Glutamatergic neuron (in vitro differentiated cells): ENCODE measurements around the gene TPM3. TPM values are rescaled to one million over a fixed set of nuclear protein-coding genes. Genes with fewer than 3 reads are reported as not detected.

Source experiments
- DNase-seq: peaks from one replicate; pipeline ENCODE4 v3.0.0; 2022
- H3K27ac Mint-ChIP-seq: one replicate; pipeline ENCODE4 v1.8.0; 2020; ENCODE audit warnings: mild to moderate bottlenecking, mixed read lengths, inconsistent platforms; ENCODE audit not compliant: unreplicated experiment
- H3K27me3 Mint-ChIP-seq: one replicate; pipeline ENCODE4 v1.8.0; 2020; ENCODE audit warnings: mild to moderate bottlenecking, moderate library complexity, mixed read lengths, inconsistent platforms; ENCODE audit not compliant: unreplicated experiment
- H3K36me3 Mint-ChIP-seq: one replicate; pipeline ENCODE4 v1.8.0; 2020; ENCODE audit warnings: mild to moderate bottlenecking, mixed read lengths, inconsistent platforms; ENCODE audit not compliant: unreplicated experiment
- H3K4me1 Mint-ChIP-seq: one replicate; pipeline ENCODE4 v1.8.0; 2020; ENCODE audit warnings: mild to moderate bottlenecking, low read depth, mixed read lengths, inconsistent platforms; ENCODE audit not compliant: unreplicated experiment
- H3K4me3 Mint-ChIP-seq: one replicate; pipeline ENCODE4 v1.8.0; 2020; ENCODE audit warnings: mild to moderate bottlenecking, mixed read lengths, inconsistent platforms; ENCODE audit not compliant: unreplicated experiment
- H3K9me3 Mint-ChIP-seq: one replicate; pipeline ENCODE4 v1.8.0; 2020; ENCODE audit warnings: mild to moderate bottlenecking, moderate library complexity, mixed read lengths, inconsistent platforms; ENCODE audit not compliant: unreplicated experiment
- CTCF ChIP-seq: fragments of 200-600 bp; sonication (generic); IDR thresholded peaks from one replicate; pipeline ENCODE4 v1.5.0; 2021; ENCODE audit not compliant: partially characterized antibody, unreplicated experiment
- total RNA-seq: library from RNA; stranded (reverse); fragmentation: NEBNext Ultra II Directional; extraction: Animal tissue kit (Norgen Biotek cat#: 25700); gene quantifications from one replicate; pipeline ENCODE4 v1.2.1, GENCODE V29; 2021; ENCODE audit not compliant: unreplicated experiment

TPM3 gene
- total RNA-seq, 1 donor from 2014 or later, result 392 TPM

GRCh38 chr1:154193821-154194220, 1.9 kb upstream of the TPM3 start:
- Mint-ChIP-seq H3K36me3 (peaks cover 4% of the 10 kb centered on the region), H3K4me1 (peaks cover 3% of the 10 kb centered on the region), H3K4me3 (no peak overlapping the region), H3K27me3 (peaks cover 10% of the 10 kb centered on the region), H3K9me3 (no peaks in the 10 kb centered on the region), H3K27ac (no peak overlapping the region)
- DNase-seq, result no peak
- no peak for TF ChIP-seq CTCF

GRCh38 chr1:154192476-154192875, 576 bp upstream of the TPM3 start:
- H3K4me1 Mint-ChIP-seq, result peaks cover 3% of the 10 kb centered on the region
- H3K27me3 Mint-ChIP-seq, result peaks cover 7% of the 10 kb centered on the region
- H3K36me3 Mint-ChIP-seq, result peaks cover 4% of the 10 kb centered on the region
- DNase-seq, result no peak
- TF ChIP-seq CTCF, result no peak
- H3K9me3 Mint-ChIP-seq, result no peaks in the 10 kb centered on the region
- no peak overlapping the region for H3K4me3 Mint-ChIP-seq
- H3K27ac Mint-ChIP-seq, result no peak overlapping the region

GRCh38 chr1:154190550-154190949, 1.4 kb downstream of the TPM3 start:
- no peak overlapping the region for H3K4me3 Mint-ChIP-seq
- no peak for TF ChIP-seq CTCF
- no peak for DNase-seq
- peaks cover 4% of the 10 kb centered on the region for H3K27me3 Mint-ChIP-seq
- H3K36me3 Mint-ChIP-seq, result peaks cover 4% of the 10 kb centered on the region
- no peaks in the 10 kb centered on the region for H3K9me3 Mint-ChIP-seq
- no peak overlapping the region for H3K27ac Mint-ChIP-seq
- peaks cover 3% of the 10 kb centered on the region for H3K4me1 Mint-ChIP-seq

- H3K36me3 Mint-ChIP-seq, result no peaks in the 10 kb centered on the region
- H3K4me1 Mint-ChIP-seq, result peaks cover 3% of the 10 kb centered on the region
- peaks cover 4% of the 10 kb centered on the region for H3K9me3 Mint-ChIP-seq
- H3K4me3 Mint-ChIP-seq, result no peak overlapping the region
- peaks cover 8% of the 10 kb centered on the region for H3K27me3 Mint-ChIP-seq
- no peak overlapping the region for H3K27ac Mint-ChIP-seq
- no peak for TF ChIP-seq CTCF
- no peak for DNase-seq
These were observed 4.9 kb downstream of the TPM3 start for GRCh38 chr1:154186852-154187501.

DNA sequence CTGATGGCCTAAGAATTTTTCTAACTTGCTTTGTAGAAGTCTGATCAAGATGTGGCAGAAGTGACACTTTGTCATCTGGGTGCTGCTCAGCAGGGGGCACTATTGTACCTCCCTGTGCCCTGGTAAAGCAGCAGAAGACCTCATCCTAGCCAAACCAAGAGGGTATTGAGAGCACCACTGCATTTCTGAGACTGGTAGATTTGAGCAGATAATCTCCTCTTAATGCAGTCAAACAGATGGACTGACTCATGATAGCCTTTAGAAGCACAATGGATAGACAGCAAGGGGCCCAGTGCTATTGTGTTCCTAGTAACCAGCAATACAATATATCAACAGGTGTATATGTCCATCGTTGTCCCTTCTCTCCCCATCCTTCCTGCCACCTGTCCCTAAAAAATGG, 5.7 kb downstream of the TPM3 start:
- Mint-ChIP-seq H3K27me3 (peaks cover 8% of the 10 kb centered on the region), H3K27ac (no peak overlapping the region), H3K36me3 (no peaks in the 10 kb centered on the region), H3K4me3 (no peak overlapping the region), H3K4me1 (peaks cover 5% of the 10 kb centered on the region), H3K9me3 (peaks cover 4% of the 10 kb centered on the region)
- peak; percentile 67 for DNase-seq
- TF ChIP-seq CTCF, result peak; percentile 38
